IPS-11a (cell line): ENCODE data around the gene RNU1-4.
"Not testable (repeated sequence)": the region's sequence is repeated elsewhere in the genome, so short reads cannot be mapped to it uniquely, and the experiment has no call there.

Experiments used
- H3K4me3 ChIP-seq: one replicate; pipeline ENCODE4 v1.5.1; 2013; ENCODE audit warnings: low read depth, low read length, control low read depth

The RNU1-4 gene

GRCh38 chr1:16708704-16709103 lies 31.6 kb upstream of the RNU1-4 start:
- not testable (repeated sequence) for H3K4me3 ChIP-seq

- H3K4me3 ChIP-seq, result not testable (repeated sequence)
Observed at GRCh38 chr1:16709659-16710087, 30.6 kb upstream of the RNU1-4 start.

- not testable (repeated sequence) for H3K4me3 ChIP-seq
Observed at GRCh38 chr1:16710618-16711017, 29.7 kb upstream of the RNU1-4 start.

- H3K4me3 ChIP-seq, result not testable (repeated sequence)
Observed at GRCh38 chr1:16712131-16712530, 28.2 kb upstream of the RNU1-4 start.

GRCh38 chr1:16712582-16712981 lies 27.7 kb upstream of the RNU1-4 start:
- not testable (repeated sequence) for H3K4me3 ChIP-seq

- H3K4me3 ChIP-seq, result not testable (repeated sequence)
Observed at GRCh38 chr1:16712984-16713383, 27.3 kb upstream of the RNU1-4 start.

GRCh38 chr1:16713480-16713879 lies 26.8 kb upstream of the RNU1-4 start:
- H3K4me3 ChIP-seq, result not testable (repeated sequence)

GRCh38 chr1:16716691-16717335 lies 23.5 kb upstream of the RNU1-4 start:
- H3K4me3 ChIP-seq, result no peak overlapping the region

- no peak overlapping the region for H3K4me3 ChIP-seq
Observed at GRCh38 chr1:16717336-16718098, 22.8 kb upstream of the RNU1-4 start.

GRCh38 chr1:16718099-16718907 lies 22.0 kb upstream of the RNU1-4 start:
- not testable (repeated sequence) for H3K4me3 ChIP-seq

- no peak overlapping the region for H3K4me3 ChIP-seq
Observed at GRCh38 chr1:16718908-16719533, 21.3 kb upstream of the RNU1-4 start.

- no peak overlapping the region for H3K4me3 ChIP-seq
Observed at GRCh38 chr1:16719571-16720350, 20.6 kb upstream of the RNU1-4 start.

- H3K4me3 ChIP-seq, result no peak overlapping the region
Observed at GRCh38 chr1:16720351-16721223, 19.7 kb upstream of the RNU1-4 start.

GRCh38 chr1:16721871-16722641 lies 18.3 kb upstream of the RNU1-4 start:
- no peak overlapping the region for H3K4me3 ChIP-seq

- H3K4me3 ChIP-seq, result no peak overlapping the region
Observed at GRCh38 chr1:16724718-16725438, 15.4 kb upstream of the RNU1-4 start.

GRCh38 chr1:16725439-16726245 lies 14.7 kb upstream of the RNU1-4 start:
- H3K4me3 ChIP-seq, result not testable (repeated sequence)
